Mesothelial cell of epicardium (in vitro differentiated cells): ENCODE results near the gene TBC1D5. TPM values are rescaled to one million over a fixed set of nuclear protein-coding genes. Genes with fewer than 3 reads are reported as not detected.

Experiments used
- DNase-seq, 2 experiments: peaks; one replicate each; pipeline ENCODE4 v3.0.0; 2021; ENCODE audit warnings: low spot score in 2 of 2; ENCODE audit not compliant: unreplicated experiment in 2 of 2
- H3K27ac Mint-ChIP-seq: 2 replicates; pipeline ENCODE4 v1.8.0; 2021; ENCODE audit warnings: mixed read lengths
- H3K27me3 Mint-ChIP-seq: 2 replicates; pipeline ENCODE4 v1.8.0; 2021; ENCODE audit warnings: low read depth, mixed read lengths
- H3K36me3 Mint-ChIP-seq: 2 replicates; pipeline ENCODE4 v1.8.0; 2021; ENCODE audit warnings: mixed read lengths
- H3K4me1 Mint-ChIP-seq: 2 replicates; pipeline ENCODE4 v1.8.0; 2021; ENCODE audit warnings: mixed read lengths
- H3K4me3 Mint-ChIP-seq: 2 replicates; pipeline ENCODE4 v1.8.0; 2021; ENCODE audit warnings: mild to moderate bottlenecking, moderate library complexity, mixed read lengths
- H3K9me3 Mint-ChIP-seq: 2 replicates; pipeline ENCODE4 v1.8.0; 2021; ENCODE audit warnings: mixed read lengths
- CTCF ChIP-seq: fragments of 200-600 bp; sonication (generic); IDR thresholded peaks from one replicate; pipeline ENCODE4 v1.5.0; 2021; ENCODE audit warnings: antibody characterized with exemption; ENCODE audit not compliant: unreplicated experiment
- total RNA-seq: library from RNA; stranded (reverse); gene quantifications from 3 replicates; pipeline ENCODE4 v1.2.1, GENCODE V29; 2021

Gene TBC1D5
- total RNA-seq, 1 donor from 2014 or later, result 75.3 TPM

- Mint-ChIP-seq H3K27me3 (no peaks in the 10 kb centered on the region), H3K4me1 (no peaks in the 10 kb centered on the region), H3K4me3 (no peak overlapping the region), H3K9me3 (peaks cover 4% of the 10 kb centered on the region), H3K36me3 (peaks cover 13% of the 10 kb centered on the region), H3K27ac (no peak overlapping the region)
- no peak for TF ChIP-seq CTCF
- DNase-seq, result no peak
These were observed 561.0 kb downstream of the TBC1D5 start for GRCh38 chr3:17181413-17181907.

GRCh38 chr3:17179381-17180205, 562.8 kb downstream of the TBC1D5 start:
- Mint-ChIP-seq H3K36me3 (peaks cover 11% of the 10 kb centered on the region), H3K4me3 (no peak overlapping the region), H3K27ac (no peak overlapping the region), H3K4me1 (no peaks in the 10 kb centered on the region), H3K27me3 (no peaks in the 10 kb centered on the region), H3K9me3 (peaks cover 4% of the 10 kb centered on the region)
- no peak for TF ChIP-seq CTCF
- DNase-seq, result no peak

GRCh38 chr3:17176757-17177156, 565.7 kb downstream of the TBC1D5 start:
- no peak for DNase-seq
- Mint-ChIP-seq H3K4me3 (no peak overlapping the region), H3K36me3 (peaks cover 10% of the 10 kb centered on the region), H3K4me1 (no peaks in the 10 kb centered on the region), H3K9me3 (peaks cover 4% of the 10 kb centered on the region), H3K27ac (no peak overlapping the region), H3K27me3 (no peaks in the 10 kb centered on the region)
- no peak for TF ChIP-seq CTCF

GRCh38 chr3:17175187-17175807, 567.1 kb downstream of the TBC1D5 start:
- no peak overlapping the region for H3K27ac Mint-ChIP-seq
- no peak for TF ChIP-seq CTCF
- no peaks in the 10 kb centered on the region for H3K4me1 Mint-ChIP-seq
- H3K27me3 Mint-ChIP-seq, result no peaks in the 10 kb centered on the region
- no peak overlapping the region for H3K4me3 Mint-ChIP-seq
- peaks cover under 1% of the 10 kb centered on the region for H3K9me3 Mint-ChIP-seq
- DNase-seq, result no peak
- H3K36me3 Mint-ChIP-seq, result peaks cover 6% of the 10 kb centered on the region

GRCh38 chr3:17166369-17166768, 576.1 kb downstream of the TBC1D5 start:
- H3K36me3 Mint-ChIP-seq, result peaks cover 6% of the 10 kb centered on the region
- no peak for TF ChIP-seq CTCF
- H3K4me1 Mint-ChIP-seq, result no peaks in the 10 kb centered on the region
- no peaks in the 10 kb centered on the region for H3K27me3 Mint-ChIP-seq
- no peak overlapping the region for H3K27ac Mint-ChIP-seq
- DNase-seq, result no peak
- H3K9me3 Mint-ChIP-seq, result no peaks in the 10 kb centered on the region
- H3K4me3 Mint-ChIP-seq, result no peak overlapping the region
